Gastroesophageal sphincter (tissue), 3 donors: ENCODE data around the gene TNS1.

ENCODE experiments used
- CTCF ChIP-seq, 4 experiments: fragments of 200-600 bp in 2 of 4; fragments of 450-650 bp in 2 of 4; sonication (generic) in 1 of 4; IDR thresholded peaks; one replicate each; pipeline ENCODE4 v1.5.1; 2017 to 2019; ENCODE audit warnings: antibody characterized with exemption in 4 of 4, mild to moderate bottlenecking in 2 of 4, moderate library complexity in 2 of 4
- EP300 ChIP-seq: sonication (generic); formaldehyde crosslinking; IDR thresholded peaks from one replicate; pipeline ENCODE4 v1.6.1; 2017; ENCODE audit warnings: antibody characterized with exemption, mild to moderate bottlenecking
- POLR2A ChIP-seq, 2 donors: fragments of 450-650 bp; IDR thresholded peaks; one replicate each; pipeline ENCODE4 v1.6.1; 2017; ENCODE audit warnings: antibody characterized with exemption in 2 of 2, mild to moderate bottlenecking in 2 of 2, moderate library complexity in 1 of 2
- POLR2AphosphoS5 ChIP-seq: sonication (generic); formaldehyde crosslinking; IDR thresholded peaks from one replicate; pipeline ENCODE4 v1.6.1; 2017; ENCODE audit warnings: antibody characterized with exemption

GRCh38 chr2:217886091-217886490, 116.7 kb downstream of the TNS1 start:
- TF ChIP-seq POLR2AphosphoS5: no peak
- TF ChIP-seq CTCF (IDR thresholded peaks at IDR 0.05): no peak
- TF ChIP-seq EP300: no peak
- TF ChIP-seq POLR2A (IDR thresholded peaks at IDR 0.05): no peak
